HT-29 (cell line): ENCODE data around the gene ZNF628. TPM values are rescaled to one million over a fixed set of nuclear protein-coding genes. Genes with fewer than 3 reads are reported as not detected.

Experiments used
- DNase-seq: peaks from one replicate; pipeline ENCODE4 v3.0.0-alpha.2; 2015; ENCODE audit warnings: low spot score
- total RNA-seq: library from RNA; depleted of rRNA; stranded (reverse); fragments of >200 nt; shearing (Covaris generic); gene quantifications from 2 replicates; pipeline ENCODE4 v1.2.3, GENCODE V29; 2014

The ZNF628 gene
- total RNA-seq, 1 experiment from 2014 or later = 29.9 TPM

DNA sequence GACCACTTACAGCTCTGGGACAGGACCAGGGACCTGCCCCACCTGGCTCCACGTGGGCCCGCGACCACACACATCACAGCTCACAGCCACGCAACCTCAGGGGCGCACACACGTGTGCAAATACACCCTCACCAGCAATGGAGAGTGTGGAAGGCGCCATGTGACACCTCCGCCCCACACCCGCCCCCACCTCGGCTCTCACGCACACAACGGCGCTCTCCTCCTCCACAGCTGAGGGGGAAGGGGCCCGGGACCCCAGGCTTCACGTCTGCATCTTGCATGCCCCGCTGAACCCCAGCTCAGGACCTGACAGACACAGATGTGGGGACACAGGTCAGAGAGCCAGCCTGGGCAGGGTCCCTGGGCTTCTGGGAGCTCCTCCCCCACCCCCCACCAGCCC, 26.9 kb upstream of the ZNF628 start:
- DNase-seq = no peak

DNA sequence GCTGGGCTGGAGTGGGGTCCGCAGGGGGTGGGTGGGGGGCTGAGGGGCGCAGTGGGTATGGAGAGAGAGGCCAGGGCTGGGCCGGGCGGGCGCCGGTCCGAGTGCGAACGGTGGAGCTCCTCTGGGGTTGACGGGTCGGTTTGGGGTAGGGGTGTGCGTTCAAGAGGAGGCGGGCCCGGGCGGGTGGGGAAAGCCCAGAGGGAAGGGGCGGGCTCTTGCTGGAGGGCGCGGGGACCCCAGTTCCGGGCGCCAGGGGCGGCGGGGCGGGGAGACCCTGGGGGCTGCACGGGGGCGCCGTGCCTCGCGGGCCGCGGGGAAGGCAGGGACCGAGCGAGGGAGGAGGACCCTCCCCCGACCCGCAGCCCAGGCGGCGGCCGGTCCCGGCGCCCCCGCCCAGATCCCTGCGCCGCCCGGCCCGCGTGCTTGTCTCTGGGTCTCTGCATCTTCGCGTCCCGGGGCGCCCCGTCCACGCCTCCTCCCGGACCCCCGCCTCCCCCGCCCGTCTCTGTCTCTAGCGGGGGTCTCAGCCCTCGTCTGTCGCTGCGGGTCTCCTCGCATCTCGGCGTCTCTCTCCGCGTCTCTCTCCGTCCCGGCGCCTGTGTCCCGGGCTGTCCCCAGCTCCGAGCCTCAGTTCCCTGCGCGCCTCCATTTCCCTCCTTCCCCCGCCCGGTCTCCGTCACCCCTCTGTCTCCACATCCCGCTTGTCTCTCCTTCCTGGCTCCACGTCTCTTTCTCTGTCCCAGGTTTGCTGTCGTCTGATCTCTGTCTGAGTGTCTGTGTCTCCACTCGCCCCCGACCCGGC, 25.1 kb upstream of the ZNF628 start:
- no peak for DNase-seq

DNA sequence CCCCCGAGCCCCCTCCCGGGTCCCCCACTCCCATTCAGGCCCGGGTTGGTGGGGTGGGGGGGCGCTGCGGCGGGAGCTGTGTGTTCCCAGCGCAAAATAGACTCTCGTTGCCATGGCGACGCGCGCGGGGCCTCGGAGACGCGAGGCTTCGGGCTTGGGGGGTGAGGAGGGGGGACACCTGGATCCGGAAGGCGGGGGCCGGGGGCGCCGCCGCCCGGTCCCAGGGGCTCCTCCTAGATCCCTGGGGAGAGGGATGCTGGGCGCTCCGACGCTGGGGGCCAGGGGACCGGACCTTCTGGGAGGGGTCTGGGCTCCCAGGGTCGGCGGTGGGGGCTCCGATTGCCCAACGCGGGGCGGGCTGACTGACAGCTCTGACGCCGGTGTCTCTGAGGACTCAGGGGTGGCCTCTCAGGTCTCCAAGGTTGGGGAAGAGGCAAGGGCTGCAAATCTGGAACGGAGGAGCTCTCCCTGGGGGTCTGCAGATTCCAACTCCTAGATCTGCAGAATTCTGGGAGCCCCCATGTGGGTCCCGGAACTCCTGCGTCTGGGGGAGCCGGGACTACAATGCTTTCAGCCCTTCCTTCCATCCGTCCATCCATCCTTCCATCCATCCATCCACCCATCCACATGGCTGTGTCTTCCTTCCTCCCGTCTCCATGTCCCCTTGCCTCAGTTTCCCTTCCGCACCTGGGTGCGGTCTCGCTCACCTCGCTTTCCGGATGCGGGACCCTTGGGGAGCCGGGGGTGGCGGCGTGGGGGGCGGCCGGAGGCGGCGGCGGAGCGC, 24.3 kb upstream of the ZNF628 start:
- no peak for DNase-seq

DNA sequence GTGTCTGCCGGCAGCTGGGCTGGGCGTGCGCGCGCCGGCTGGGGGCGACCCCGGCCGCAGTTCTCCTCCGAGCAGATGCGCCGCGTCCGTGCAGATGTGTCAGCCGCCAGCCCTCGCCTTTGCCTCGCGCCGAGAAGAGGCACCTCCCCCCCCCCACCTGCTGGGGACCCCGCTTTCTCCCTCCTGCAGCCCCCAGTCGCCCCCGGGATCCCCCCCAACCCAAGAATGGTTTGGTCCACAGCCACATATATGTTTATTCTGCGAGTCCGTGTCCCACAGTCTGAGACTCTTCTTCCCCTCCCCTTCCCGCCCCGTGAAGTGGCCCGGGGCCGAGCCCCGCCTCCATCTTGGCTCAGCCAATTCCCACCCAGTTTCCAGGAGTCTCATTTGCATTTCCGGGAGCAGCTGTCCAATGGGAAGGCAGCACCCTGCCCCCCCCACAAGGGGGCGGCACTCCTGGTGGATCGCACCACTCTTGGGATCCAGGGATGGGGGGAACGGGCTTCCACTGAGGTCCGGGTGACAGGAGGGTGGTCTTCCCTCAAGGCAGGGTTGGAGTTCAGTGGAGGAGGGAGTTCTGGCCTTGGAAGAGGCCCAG, 23.6 kb upstream of the ZNF628 start:
- DNase-seq = peak; percentile 27

DNA sequence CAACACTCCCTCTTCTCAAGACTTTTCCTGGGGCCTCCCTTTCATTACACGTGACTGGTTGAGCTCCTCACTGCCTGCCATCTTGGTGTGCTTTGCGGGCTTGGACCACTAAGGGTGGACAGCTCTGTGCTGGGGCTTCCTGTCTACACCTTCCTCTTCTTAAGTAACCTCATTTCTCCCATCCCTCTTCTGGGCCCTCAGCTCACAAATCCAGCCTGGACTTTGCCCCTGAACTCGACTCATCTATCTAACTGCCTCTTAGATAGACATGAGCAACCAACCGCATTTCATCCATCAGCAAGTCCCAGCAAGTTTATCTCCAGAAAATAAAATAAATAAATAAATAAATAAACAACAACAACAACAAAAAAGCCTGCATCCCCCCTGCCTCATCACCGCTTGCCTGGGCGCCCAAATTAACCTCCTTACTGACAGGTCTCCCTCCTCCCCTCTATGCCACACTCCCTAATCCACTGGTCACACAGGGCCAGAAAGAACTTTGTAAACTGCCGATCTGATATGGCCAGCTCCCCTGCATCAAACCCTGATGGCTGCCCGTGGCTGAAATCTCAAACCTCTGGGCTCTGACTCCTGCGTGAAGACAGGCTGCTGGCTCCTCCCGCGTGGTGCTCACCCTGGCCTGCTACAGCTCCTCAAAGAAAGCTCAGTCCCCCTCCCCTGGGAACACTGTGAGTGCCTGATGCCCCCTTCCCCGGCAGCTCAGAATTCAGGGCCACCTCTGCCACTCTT, 22.7 kb upstream of the ZNF628 start:
- DNase-seq = no peak

DNA sequence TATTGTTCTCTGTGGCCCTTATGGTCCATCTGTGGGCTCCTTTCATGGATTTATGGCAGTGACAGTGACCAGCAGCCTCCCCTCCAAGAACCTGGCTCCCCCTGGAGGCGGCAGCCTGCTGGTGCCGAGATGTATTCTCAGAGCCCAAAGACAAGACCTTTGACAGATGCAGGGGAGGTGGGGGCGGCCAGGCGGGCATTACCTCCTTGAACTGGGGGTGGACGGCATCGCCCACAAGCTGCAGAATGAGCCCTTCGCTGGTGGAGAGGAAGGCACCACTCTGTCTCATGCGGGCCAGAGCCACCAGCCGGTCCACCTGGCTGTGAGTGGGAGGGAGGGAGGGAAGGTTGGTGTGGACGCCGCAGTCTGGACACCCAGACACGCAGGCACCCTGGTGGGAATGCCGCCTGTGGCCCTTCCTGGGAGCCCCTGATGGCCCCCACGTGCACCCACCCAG, 21.6 kb upstream of the ZNF628 start:
- peak; percentile 65 for DNase-seq

DNA sequence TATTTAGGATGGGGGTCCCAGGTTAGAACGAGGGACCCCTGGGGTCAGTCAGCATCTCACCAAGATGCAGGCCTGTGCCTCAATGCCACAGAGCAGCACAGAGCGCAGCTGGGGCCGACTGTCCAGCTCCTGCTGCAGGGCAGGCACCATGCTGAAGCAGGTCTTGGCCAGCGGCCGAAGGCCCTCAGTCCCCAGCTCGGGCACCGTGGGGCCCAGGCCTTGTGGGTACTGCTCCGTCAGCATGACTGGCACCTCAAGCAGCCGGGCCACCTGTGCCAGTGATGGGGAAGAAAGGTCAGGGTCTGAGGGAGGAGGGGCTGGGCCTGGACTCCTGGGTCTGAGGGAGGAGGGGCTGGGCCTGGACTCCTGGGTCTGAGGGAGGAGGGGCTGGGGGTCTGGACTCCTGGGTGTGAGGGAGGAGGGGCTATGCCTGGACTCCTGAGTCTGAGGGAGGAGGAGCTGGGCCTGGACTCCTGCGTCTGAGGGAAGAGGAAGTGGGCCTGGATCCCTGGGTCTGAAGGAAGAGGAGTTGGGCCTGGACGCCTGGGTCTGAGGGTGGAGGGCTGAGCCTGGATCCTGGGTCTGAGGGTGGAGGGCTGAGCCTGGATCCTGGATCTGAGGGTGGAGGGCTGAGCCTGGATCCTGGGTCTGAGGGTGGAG, 20.7 kb upstream of the ZNF628 start:
- no peak for DNase-seq

DNA sequence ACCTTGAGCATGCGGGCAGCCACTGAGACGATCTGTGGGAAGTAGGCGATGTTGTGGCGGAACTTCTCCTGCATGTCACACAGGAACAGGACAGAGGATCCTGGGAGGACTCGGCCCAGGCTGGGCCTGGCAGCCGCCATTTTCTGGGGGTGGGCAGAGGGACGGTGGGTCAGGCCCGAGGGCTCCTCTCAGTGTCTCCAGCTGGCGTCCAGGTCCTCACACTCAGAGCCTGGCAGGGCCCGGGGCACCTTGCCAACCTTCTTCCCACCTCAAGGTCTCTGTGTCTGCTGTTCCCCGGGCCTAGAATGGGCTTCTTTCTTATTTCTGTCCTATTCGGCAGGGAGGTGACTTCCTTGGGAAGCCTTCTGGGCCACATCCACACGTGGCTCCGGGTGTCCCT, 20.1 kb upstream of the ZNF628 start:
- no peak for DNase-seq

DNA sequence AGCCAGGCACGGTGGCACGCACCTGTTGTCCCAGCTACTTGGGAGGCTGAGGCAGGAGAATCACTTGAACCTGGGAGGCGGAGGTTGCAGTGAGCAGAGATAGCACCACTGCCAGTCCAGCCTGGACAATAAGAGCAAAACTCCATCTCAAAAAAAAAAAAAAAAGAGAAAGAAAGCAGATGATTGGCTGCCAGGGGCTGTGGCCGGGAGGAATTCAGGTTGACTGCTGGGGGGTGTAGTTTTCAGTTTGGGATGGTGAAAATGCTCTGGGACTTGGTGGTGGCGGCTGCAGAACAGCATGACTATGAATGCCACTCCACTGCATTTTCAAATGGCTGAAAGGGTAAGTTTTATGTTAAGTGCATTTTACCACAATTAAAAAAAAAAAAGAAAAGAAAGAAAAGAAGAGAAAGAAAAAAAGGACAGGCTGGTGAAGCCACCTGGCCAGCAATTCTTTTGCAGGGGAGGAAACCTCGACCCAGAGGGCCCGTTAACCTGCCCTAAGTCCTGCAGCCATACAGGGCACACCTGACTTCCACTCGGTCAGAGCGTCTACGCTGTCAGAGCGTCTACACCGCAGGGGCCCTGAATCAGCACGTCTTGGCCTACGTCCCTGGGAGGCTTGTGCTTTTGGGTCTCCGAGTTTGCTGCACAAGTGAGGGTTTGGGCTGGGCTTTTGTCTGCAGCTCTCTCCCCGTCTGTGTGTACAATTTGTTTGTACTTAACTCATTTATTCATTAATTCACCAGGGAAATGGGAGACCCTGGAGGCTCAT, 18.5 kb upstream of the ZNF628 start:
- no peak for DNase-seq

DNA sequence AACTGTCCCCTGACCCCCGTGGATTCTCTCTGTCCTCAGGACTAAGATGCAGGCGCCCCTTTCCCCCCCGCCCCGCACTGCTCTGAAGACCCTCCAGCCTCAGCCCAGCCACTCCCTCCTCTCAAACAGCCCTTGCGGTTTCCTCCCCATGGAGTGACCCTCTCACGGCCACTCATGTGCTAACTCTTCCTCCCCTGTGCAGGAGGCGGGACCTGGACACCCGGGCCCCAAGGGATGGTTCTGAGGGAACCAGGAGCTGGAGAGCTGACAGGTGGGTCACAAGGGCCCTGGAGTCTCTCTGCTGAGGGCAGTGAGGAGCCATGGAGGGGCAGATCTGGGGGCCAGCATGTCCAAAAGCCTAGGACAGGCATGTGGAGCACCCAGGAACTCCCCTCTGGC, 16.9 kb upstream of the ZNF628 start:
- no peak for DNase-seq

DNA sequence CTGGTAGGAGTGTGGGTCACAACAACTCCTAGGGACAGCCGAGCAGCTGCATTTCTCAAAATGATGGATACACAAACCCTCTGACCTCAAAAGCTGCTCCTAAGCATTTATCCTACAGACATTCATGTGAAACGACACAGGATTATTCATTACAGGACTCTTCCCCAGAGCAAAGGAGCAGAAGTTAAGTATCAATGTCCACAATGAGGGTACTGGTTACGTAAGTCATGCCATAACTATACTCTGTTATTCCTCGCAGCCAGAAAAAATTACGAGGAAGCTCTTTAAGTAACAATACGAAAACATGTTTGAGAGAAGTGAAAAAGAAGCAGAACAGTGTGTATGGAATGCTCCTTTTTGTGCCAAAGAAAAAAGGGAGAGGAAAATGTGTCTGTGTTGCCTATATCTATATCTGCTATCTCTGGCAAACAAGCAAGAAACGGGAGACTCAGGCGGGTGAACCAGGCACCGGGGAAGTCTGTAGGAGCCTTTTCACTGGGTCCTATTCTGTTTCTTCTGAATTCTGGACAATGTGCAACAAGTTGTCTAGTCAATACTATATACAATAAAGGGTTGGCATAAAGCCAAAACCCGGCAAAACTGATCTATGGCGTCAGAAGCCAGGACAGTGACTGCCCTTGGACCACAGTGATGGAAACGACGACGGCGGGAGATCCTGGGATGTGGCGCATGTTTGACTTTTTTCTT, 16.3 kb upstream of the ZNF628 start:
- DNase-seq = peak; percentile 33

DNA sequence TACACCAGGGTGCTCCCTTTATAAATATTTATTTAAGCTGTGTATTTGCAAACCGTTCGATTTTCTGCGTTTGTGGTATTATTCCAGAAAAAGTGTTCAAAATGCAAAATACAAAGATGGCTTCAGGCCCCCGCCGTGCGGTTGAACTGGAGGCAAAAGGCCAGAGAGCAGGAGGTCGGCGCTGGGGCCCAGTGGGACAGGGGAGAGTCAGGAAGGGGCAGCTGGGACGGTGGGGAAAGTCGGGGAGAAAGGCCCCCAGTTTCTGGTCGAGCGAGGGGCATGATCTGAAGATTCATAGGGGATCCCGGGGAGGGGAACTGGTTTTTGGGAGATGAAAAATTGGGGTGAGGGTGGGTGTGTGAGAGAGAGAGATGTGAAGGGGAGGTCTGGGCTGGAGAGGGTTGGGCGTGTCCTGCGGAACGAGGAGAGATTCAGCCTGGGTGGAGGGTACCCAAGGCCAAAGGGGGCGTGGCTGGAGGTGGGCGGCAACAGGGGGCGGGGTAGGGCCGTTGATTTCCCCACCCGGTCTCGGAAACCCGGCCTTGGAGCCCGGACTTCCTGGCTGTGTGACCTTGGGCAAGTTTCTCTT, 15.7 kb upstream of the ZNF628 start:
- DNase-seq = no peak

DNA sequence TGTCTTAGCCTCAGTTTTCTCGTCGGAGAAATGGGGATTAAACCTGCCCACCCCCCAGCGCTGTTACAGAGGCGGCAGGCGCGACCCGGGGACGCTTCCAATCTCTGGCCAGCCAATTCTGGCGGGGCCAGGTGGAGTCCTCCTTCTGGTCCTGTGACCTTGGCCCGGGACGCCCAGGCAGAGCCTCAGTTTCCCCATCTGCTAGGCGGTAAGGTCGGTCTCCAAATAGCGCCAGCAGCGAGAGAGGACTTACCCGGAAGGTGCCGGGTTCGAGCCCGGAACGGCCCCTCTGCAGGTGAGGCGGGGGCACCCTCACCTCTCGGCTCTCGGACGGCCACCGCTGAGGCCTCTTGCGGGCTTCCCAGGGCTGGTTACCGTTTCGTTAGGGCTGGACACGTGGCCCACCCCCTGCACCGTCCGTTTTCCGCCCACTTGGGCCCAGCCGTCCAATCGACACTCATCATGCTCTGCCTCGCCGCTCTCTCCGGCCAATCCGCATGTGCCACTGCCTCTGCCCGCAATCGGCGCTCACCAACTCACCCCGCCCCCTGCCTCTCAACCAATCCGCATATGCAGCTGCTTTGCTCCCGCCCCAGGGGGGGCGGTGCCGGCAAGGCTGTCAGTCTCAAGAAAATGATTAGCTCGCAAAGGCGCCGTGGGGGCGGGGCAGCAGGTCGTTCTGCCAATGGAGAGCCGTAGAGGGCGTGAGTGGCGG, 15.0 kb upstream of the ZNF628 start, which contains the start of gene ISOC2:
Gene ISOC2 (minus strand): TSS at position 384 of the 715 bp plus-strand sequence. CDS start 5,156 bp downstream, outside the sequence.
- DNase-seq = peak; percentile 100

DNA sequence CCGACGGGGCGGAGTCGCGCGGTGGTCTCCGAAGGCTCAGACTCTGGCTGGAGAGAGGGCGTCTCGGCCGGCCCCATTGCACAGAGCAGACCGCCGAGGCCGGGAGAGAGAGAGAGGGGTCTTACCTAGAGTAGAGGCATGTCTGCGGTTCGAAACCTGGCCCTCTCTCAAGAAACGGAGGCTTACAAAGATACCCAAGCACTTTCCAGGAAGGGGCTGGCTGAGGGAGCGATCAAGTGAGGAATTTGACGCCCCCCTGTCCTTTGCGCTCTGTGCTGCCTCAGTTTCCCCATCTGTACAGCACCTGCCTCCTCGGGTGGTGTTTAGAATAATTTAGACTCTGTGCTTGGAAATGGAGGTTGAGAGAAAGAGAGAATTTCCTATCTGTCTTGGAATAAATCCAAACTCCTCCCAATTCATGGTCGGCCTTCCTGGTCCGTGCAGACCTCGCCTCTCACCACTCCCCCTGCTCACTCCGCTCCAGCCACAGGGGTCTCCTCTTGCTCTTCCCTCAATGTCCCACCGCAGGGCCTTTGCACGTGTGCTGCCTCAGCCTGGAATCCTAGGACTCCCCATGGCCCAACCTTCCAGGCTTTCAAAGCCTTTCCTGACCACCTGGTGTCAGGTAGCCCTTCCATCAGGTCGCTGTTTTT, 14.3 kb upstream of the ZNF628 start:
- peak; percentile 68 for DNase-seq

DNA sequence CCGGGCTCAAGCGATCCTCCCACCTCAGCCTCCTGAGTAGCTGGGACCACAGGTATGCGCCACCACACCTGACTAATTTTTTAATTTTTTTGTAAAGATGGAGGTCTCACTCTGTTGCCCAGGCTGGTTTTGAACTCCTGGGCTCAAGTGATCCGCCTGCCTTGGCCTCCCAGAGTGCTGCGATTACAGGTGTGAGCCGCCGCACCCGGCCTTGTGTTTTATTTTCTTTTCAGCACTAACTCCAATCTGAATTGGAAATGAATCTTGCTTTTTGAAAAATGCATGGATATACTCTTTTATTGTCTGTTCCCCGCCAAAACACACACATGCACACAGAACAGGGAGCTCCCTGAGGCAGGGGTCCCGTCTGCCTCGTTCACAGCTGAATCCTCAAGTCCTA, 13.7 kb upstream of the ZNF628 start:
- no peak for DNase-seq

DNA sequence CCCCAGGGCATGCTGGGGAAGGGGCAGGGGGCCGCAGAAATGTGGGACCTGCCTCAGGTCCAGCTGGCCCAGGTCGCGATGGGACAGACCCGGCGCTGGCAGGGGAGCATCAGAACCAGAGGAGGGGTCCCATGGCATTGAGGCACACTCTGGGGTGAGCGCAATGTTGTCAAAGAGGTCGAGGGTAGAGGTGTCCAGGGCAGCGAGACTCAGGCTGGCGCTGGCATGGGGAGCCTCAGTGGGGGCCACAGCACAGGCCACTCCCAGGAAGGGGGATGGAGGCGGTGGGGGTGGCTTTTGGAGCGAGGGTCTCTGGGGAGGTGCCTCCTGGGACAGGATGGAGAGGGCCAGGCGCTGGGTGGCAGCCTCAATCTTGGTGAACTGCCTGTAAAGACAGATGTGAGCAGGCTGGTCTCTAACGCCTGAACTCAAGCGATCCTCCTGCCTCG, 12.8 kb upstream of the ZNF628 start:
- no peak for DNase-seq

DNA sequence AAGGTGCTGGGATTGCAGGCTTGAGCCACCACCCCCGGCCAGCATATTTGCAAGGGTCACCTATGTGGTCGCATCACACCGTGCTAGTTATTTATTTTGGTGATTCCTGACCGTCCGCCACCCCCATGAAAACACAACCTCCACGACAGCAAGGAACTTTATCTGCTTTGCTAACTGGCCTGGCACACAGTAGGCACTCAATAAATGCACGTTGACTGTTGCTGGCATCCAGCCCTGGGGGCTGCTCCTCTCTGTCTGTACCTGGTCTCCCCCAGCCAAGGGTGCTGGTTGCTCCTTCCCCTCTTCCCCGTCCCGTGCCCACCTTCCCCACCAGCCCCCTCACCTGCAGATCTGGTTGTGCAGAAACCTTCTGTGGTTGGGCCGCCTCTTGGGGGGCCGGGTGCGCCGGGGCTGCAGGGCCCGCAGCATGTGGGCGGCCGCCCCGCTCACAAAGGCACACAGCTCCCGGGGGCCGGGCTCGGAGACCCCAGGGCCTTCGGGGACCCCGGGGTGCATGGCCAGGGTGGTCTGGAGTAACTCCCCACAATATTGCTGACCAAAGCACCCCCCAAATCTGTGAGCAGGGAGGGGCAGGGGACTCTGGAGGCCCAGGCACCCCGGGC, 12.3 kb upstream of the ZNF628 start:
- DNase-seq = no peak

DNA sequence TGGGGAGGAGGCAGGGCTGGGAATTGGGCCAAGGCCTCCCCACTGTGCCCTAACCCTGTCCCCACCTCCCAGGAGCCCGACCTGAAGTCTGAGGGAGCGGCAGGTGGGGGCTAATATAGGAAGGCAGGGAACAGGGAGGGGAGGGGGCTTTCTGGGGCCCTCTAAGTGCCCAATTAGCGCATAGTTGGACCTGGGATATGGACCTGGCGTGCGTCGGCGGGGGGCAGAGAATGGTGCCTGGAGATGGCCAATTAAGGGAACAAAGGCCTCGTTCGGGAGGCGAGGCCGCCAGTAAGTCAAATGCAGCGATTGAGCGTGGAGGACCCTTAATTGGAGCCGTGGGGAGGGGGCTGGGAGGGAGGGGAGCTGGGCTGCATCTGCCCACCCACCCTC, 11.8 kb upstream of the ZNF628 start, which contains the start of gene C19orf85:
Gene C19orf85 (minus strand): TSS at position 90 of the 393 bp plus-strand sequence. CDS start 197 bp downstream, outside the sequence.
- DNase-seq = no peak
